GM06990 (cell line): ENCODE data around the gene SLC26A9.

Source experiments
- DNase-seq: peaks from one replicate; pipeline ENCODE4 v3.0.0-alpha.2; 2011; ENCODE audit not compliant: insufficient read length; ENCODE audit errors: extremely low read depth
- H3K27me3 ChIP-seq: replicated peaks from 2 replicates; pipeline ENCODE4 v1.6.0; 2011; ENCODE audit warnings: low read length; ENCODE audit not compliant: control insufficient read depth, insufficient read depth
- H3K36me3 ChIP-seq: 2 replicates; pipeline ENCODE4 v1.5.1; 2011; ENCODE audit warnings: low read length; ENCODE audit not compliant: control insufficient read depth, insufficient read depth
- H3K4me3 ChIP-seq: replicated peaks from 2 replicates; pipeline ENCODE4 v1.5.1; 2011; ENCODE audit warnings: low read depth, mild to moderate bottlenecking, control low read depth, low read length
- CTCF ChIP-seq: IDR thresholded peaks from 2 replicates; pipeline ENCODE4 v1.5.1; 2011; ENCODE audit warnings: low read length, control low read depth, mild to moderate bottlenecking, inconsistent platforms; ENCODE audit not compliant: insufficient read depth, poor library complexity, severe bottlenecking

The SLC26A9 gene

DNA sequence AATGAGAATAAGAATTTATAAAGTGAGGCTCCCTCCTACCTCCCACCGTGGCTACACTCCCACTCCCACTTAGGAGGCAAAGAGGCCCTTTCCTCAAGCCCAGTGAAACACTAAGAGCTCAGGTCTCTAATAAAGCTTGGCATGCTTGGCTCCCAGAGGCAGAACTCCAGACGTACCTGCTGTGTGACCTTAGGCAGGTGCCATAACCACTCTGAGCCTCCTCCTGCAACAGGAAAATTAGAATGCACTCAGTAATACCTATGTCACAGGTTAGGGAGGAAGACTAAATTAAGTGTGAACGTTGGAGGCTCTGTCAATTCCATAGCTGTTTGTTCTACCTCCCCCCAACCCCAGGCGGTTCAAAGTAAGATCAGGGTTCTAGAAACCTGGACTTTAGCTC, 16.5 kb upstream of the SLC26A9 start:
- H3K4me3 ChIP-seq: no peak overlapping the region
- no peak for DNase-seq
- H3K36me3 ChIP-seq: no peaks in the 10 kb centered on the region
- no peaks in the 10 kb centered on the region; the same call in 1 of the 2 replicates for H3K27me3 ChIP-seq
- no peak for TF ChIP-seq CTCF

GRCh38 chr1:205955499-205955898, 12.2 kb upstream of the SLC26A9 start:
- DNase-seq: no peak
- TF ChIP-seq CTCF: no peak
- Histone ChIP-seq H3K36me3 (no peaks in the 10 kb centered on the region), H3K4me3 (no peak overlapping the region), H3K27me3 (no peaks in the 10 kb centered on the region; the same call in 1 of the 2 replicates)

GRCh38 chr1:205954819-205955404, 11.7 kb upstream of the SLC26A9 start:
- no peak for DNase-seq
- Histone ChIP-seq H3K4me3 (no peak overlapping the region), H3K36me3 (no peaks in the 10 kb centered on the region), H3K27me3 (no peaks in the 10 kb centered on the region; the same call in 1 of the 2 replicates)
- TF ChIP-seq CTCF: no peak

- no peak for DNase-seq
- no peak for TF ChIP-seq CTCF
- H3K36me3 ChIP-seq: no peaks in the 10 kb centered on the region
- peaks cover 1% of the 10 kb centered on the region for H3K27me3 ChIP-seq
- no peak overlapping the region for H3K4me3 ChIP-seq
These were observed 8.5 kb upstream of the SLC26A9 start for GRCh38 chr1:205951746-205952145.

- H3K36me3 ChIP-seq: no peaks in the 10 kb centered on the region
- no peak overlapping the region for H3K4me3 ChIP-seq
- DNase-seq: no peak
- H3K27me3 ChIP-seq: peaks cover 1% of the 10 kb centered on the region
- no peak for TF ChIP-seq CTCF
These were observed 7.7 kb upstream of the SLC26A9 start for GRCh38 chr1:205950826-205951549.
